ENCODE measurements around the gene TACC3.

Gene TACC3

GRCh38 chr4:1743551-1743950, 22.2 kb downstream of the TACC3 start:
- Histone ChIP-seq H3K36me3 (ENCODE audit: control insufficient read depth, low read length) (peaks cover 68% of the 10 kb centered on the region), H3K4me3 (ENCODE audit: low read length) (no peak overlapping the region), H3F3A (ENCODE audit: control insufficient read depth, insufficient read depth) (peaks cover 39% of the 10 kb centered on the region), H3K27me3 (ENCODE audit: control insufficient read depth, low read length) (no peaks in the 10 kb centered on the region), H3K9me3 (ENCODE audit: control insufficient read depth, insufficient read depth, low read length) (no peaks in the 10 kb centered on the region), H3K9me2 (replicated peaks; ENCODE audit: control insufficient read depth, low read length) (no peaks in the 10 kb centered on the region), H3K79me2 (ENCODE audit: control insufficient read depth, low read length) (no peaks in the 10 kb centered on the region), H3K27ac (ENCODE audit: low read depth, low read length) (no peak overlapping the region), H3K4me1 (ENCODE audit: control insufficient read depth, low read length) (0 out of 2 replicates have a peak, but pooled peaks cover 4% of the 10 kb centered on the region), H4K20me1 (ENCODE audit: control insufficient read depth, insufficient read depth, low read depth, low read length) (peaks cover 6% of the 10 kb centered on the region; the same call in 1 of the 2 replicates), H3K4me2 (ENCODE audit: low read length) (no peak overlapping the region)
- TF ChIP-seq CTCF (IDR thresholded peaks at IDR 0.05; ENCODE audit: low read depth, low read length, poor library complexity, severe bottlenecking), result no peak
- no peak for TF ChIP-seq EZH2phosphoT487 (IDR thresholded peaks at IDR 0.05; ENCODE audit: borderline replicate concordance, low read length)

GRCh38 chr4:1743975-1744374, 22.7 kb downstream of the TACC3 start:
- Histone ChIP-seq H3K4me3 (ENCODE audit: low read length) (no peak overlapping the region), H3K9me2 (replicated peaks; ENCODE audit: control insufficient read depth, low read length) (no peaks in the 10 kb centered on the region), H3F3A (ENCODE audit: control insufficient read depth, insufficient read depth) (peaks cover 39% of the 10 kb centered on the region), H3K27ac (ENCODE audit: low read depth, low read length) (no peak overlapping the region), H4K20me1 (ENCODE audit: control insufficient read depth, insufficient read depth, low read depth, low read length) (peaks cover 6% of the 10 kb centered on the region; the same call in 1 of the 2 replicates), H3K79me2 (ENCODE audit: control insufficient read depth, low read length) (no peaks in the 10 kb centered on the region), H3K36me3 (ENCODE audit: control insufficient read depth, low read length) (peaks cover 63% of the 10 kb centered on the region), H3K4me2 (ENCODE audit: low read length) (no peak overlapping the region), H3K27me3 (ENCODE audit: control insufficient read depth, low read length) (no peaks in the 10 kb centered on the region), H3K4me1 (ENCODE audit: control insufficient read depth, low read length) (0 out of 2 replicates have a peak, but pooled peaks cover 4% of the 10 kb centered on the region), H3K9me3 (ENCODE audit: control insufficient read depth, insufficient read depth, low read length) (no peaks in the 10 kb centered on the region)
- TF ChIP-seq CTCF (IDR thresholded peaks at IDR 0.05; ENCODE audit: low read depth, low read length, poor library complexity, severe bottlenecking) (no peak), EZH2phosphoT487 (IDR thresholded peaks at IDR 0.05; ENCODE audit: borderline replicate concordance, low read length) (no peak)

- H3K36me3 ChIP-seq (ENCODE audit: control insufficient read depth, low read length), result peaks cover 58% of the 10 kb centered on the region
- TF ChIP-seq CTCF (IDR thresholded peaks at IDR 0.05; ENCODE audit: low read depth, low read length, poor library complexity, severe bottlenecking), result no peak
- TF ChIP-seq EZH2phosphoT487 (IDR thresholded peaks at IDR 0.05; ENCODE audit: borderline replicate concordance, low read length), result no peak
- H3F3A ChIP-seq (ENCODE audit: control insufficient read depth, insufficient read depth), result peaks cover 39% of the 10 kb centered on the region
These were observed 23.2 kb downstream of the TACC3 start for GRCh38 chr4:1744552-1744951.

More at GRCh38 chr4:1744552-1744951, 23.2 kb downstream of the TACC3 start:
- Histone ChIP-seq H3K4me2 (ENCODE audit: low read length) (no peak overlapping the region), H3K9me2 (replicated peaks; ENCODE audit: control insufficient read depth, low read length) (no peaks in the 10 kb centered on the region), H3K27ac (ENCODE audit: low read depth, low read length) (no peak overlapping the region), H3K27me3 (ENCODE audit: control insufficient read depth, low read length) (no peaks in the 10 kb centered on the region), H4K20me1 (ENCODE audit: control insufficient read depth, insufficient read depth, low read depth, low read length) (peaks cover 6% of the 10 kb centered on the region; the same call in 1 of the 2 replicates), H3K4me1 (ENCODE audit: control insufficient read depth, low read length) (0 out of 2 replicates have a peak, but pooled peaks cover 4% of the 10 kb centered on the region), H3K9me3 (ENCODE audit: control insufficient read depth, insufficient read depth, low read length) (no peaks in the 10 kb centered on the region), H3K79me2 (ENCODE audit: control insufficient read depth, low read length) (no peaks in the 10 kb centered on the region), H3K4me3 (ENCODE audit: low read length) (no peak overlapping the region)
